Hepatocyte (in vitro differentiated cells): ENCODE measurements around the gene SIN3A. TPM values are rescaled to one million over a fixed set of nuclear protein-coding genes. Genes with fewer than 3 reads are reported as not detected.

ENCODE experiments used
- DNase-seq: peaks from one replicate; pipeline ENCODE4 v3.0.0-alpha.2; 2016; ENCODE audit warnings: low spot score
- H2AFZ ChIP-seq: fragments of 200-600 bp; sonication (generic); 2 replicates; pipeline ENCODE4 v1.6.0; 2016; ENCODE audit warnings: antibody characterized with exemption, mild to moderate bottlenecking
- H3K27ac ChIP-seq: fragments of 200-600 bp; sonication (generic); 2 replicates; pipeline ENCODE4 v1.5.1; 2016; ENCODE audit warnings: mild to moderate bottlenecking
- H3K27me3 ChIP-seq: fragments of 200-600 bp; sonication (generic); 2 replicates; pipeline ENCODE4 v1.6.1; 2016
- H3K36me3 ChIP-seq: fragments of 200-600 bp; sonication (generic); replicated peaks from 2 replicates; pipeline ENCODE4 v1.5.1; 2016; ENCODE audit warnings: low read depth; ENCODE audit not compliant: insufficient read depth
- H3K4me1 ChIP-seq: fragments of 200-600 bp; sonication (generic); 2 replicates; pipeline ENCODE4 v1.5.1; 2016; ENCODE audit warnings: mild to moderate bottlenecking, moderate library complexity; ENCODE audit not compliant: insufficient read depth
- H3K4me2 ChIP-seq: fragments of 200-600 bp; sonication (generic); 2 replicates; pipeline ENCODE4 v1.6.0; 2016
- H3K4me3 ChIP-seq: fragments of 200-600 bp; sonication (generic); 2 replicates; pipeline ENCODE4 v1.5.1; 2016; ENCODE audit warnings: mild to moderate bottlenecking
- H3K79me2 ChIP-seq: fragments of 200-600 bp; sonication (generic); 2 replicates; pipeline ENCODE4 v1.6.0; 2017; ENCODE audit warnings: mild to moderate bottlenecking
- H3K9me2 ChIP-seq: fragments of 200-600 bp; sonication (generic); replicated peaks from 2 replicates; pipeline ENCODE4 v1.6.0; 2017; ENCODE audit warnings: mild to moderate bottlenecking; ENCODE audit not compliant: insufficient read depth
- H3K9me3 ChIP-seq: fragments of 200-600 bp; sonication (generic); 2 replicates; pipeline ENCODE4 v1.5.1; 2016; ENCODE audit warnings: low read depth, mild to moderate bottlenecking
- H4K20me1 ChIP-seq: fragments of 200-600 bp; sonication (generic); 2 replicates; pipeline ENCODE4 v1.6.0; 2016; ENCODE audit warnings: mild to moderate bottlenecking; ENCODE audit not compliant: insufficient read depth, poor library complexity, severe bottlenecking
- CTCF ChIP-seq: fragments of 200-600 bp; sonication (generic); IDR thresholded peaks from 2 replicates; pipeline ENCODE4 v1.5.1; 2016; ENCODE audit warnings: antibody characterized with exemption, mild to moderate bottlenecking; ENCODE audit not compliant: poor library complexity
- EZH2 ChIP-seq: fragments of 200-600 bp; sonication (generic); IDR thresholded peaks from 2 replicates; pipeline ENCODE4 v1.6.1; 2016; ENCODE audit warnings: antibody characterized with exemption, mild to moderate bottlenecking, borderline replicate concordance
- EZH2phosphoT487 ChIP-seq: fragments of 200-600 bp; sonication (generic); IDR thresholded peaks from one replicate; pipeline ENCODE4 v1.6.1; 2018; ENCODE audit warnings: antibody characterized with exemption, mild to moderate bottlenecking, low read depth, moderate library complexity; ENCODE audit not compliant: unreplicated experiment, severe bottlenecking
- WGBS: methylation state at CpG from one replicate; pipeline ENCODE4 v1.1.6; 2016; ENCODE audit warnings: low lambda C conversion rate; ENCODE audit errors: missing lambda C conversion rate; 5-methylcytosine and 5-hydroxymethylcytosine counted together
- polyA plus RNA-seq: library from polyadenylated mRNA; unstranded; fragments of >200 nt; fragmentation: Nextera tagmentation; extraction: Ambion mirVana; gene quantifications from 2 replicates; pipeline ENCODE4 v1.2.1, GENCODE V29; 2016
- total RNA-seq: library from RNA; depleted of rRNA; stranded (reverse); fragments of >200 nt; gene quantifications from 2 replicates; pipeline ENCODE4 v1.2.3, GENCODE V29; 2014

Gene SIN3A
- total and polyA plus RNA-seq, 2 experiments from 2014 or later = 16.5 to 28.8 TPM

GRCh38 chr15:75353604-75354003 lies 97.9 kb downstream of the SIN3A start:
- Histone ChIP-seq H4K20me1 (no peaks in the 10 kb centered on the region), H3K4me2 (no peak overlapping the region), H2AFZ (no peak overlapping the region), H3K36me3 (no peaks in the 10 kb centered on the region), H3K27ac (no peak overlapping the region), H3K9me3 (no peaks in the 10 kb centered on the region), H3K9me2 (no peaks in the 10 kb centered on the region), H3K4me3 (no peak overlapping the region), H3K79me2 (no peaks in the 10 kb centered on the region), H3K27me3 (no peaks in the 10 kb centered on the region), H3K4me1 (peaks cover 6% of the 10 kb centered on the region)
- WGBS = 85% methylated on average over 7 of the region's 7 CpGs
- DNase-seq = peak; percentile 4
- no peak for TF ChIP-seq CTCF
- TF ChIP-seq EZH2 = no peak
- no peak for TF ChIP-seq EZH2phosphoT487

- no peaks in the 10 kb centered on the region for H3K79me2 ChIP-seq
- DNase-seq = no peak
- peaks cover 7% of the 10 kb centered on the region for H3K4me1 ChIP-seq
- H3K4me2 ChIP-seq = no peak overlapping the region
- 94% methylated on average over 16 of the region's 16 CpGs for WGBS
- no peaks in the 10 kb centered on the region for H3K27me3 ChIP-seq
- H3K9me2 ChIP-seq = no peaks in the 10 kb centered on the region
- no peaks in the 10 kb centered on the region for H4K20me1 ChIP-seq
- H3K9me3 ChIP-seq = no peaks in the 10 kb centered on the region
- H3K36me3 ChIP-seq = no peaks in the 10 kb centered on the region
- H3K4me3 ChIP-seq = no peak overlapping the region
- H2AFZ ChIP-seq = no peak overlapping the region
- TF ChIP-seq EZH2phosphoT487 (no peak), CTCF (no peak), EZH2 (no peak)
- H3K27ac ChIP-seq = no peak overlapping the region
These were observed 99.1 kb downstream of the SIN3A start for GRCh38 chr15:75352186-75353080.

GRCh38 chr15:75350601-75351361 lies 100.7 kb downstream of the SIN3A start:
- Histone ChIP-seq H3K4me1 (peaks cover 7% of the 10 kb centered on the region), H3K79me2 (no peaks in the 10 kb centered on the region), H3K27me3 (no peaks in the 10 kb centered on the region), H3K4me2 (no peak overlapping the region), H3K36me3 (no peaks in the 10 kb centered on the region), H3K9me2 (no peaks in the 10 kb centered on the region), H3K27ac (no peak overlapping the region), H3K4me3 (no peak overlapping the region), H4K20me1 (no peaks in the 10 kb centered on the region), H3K9me3 (no peaks in the 10 kb centered on the region), H2AFZ (no peak overlapping the region)
- no peak for TF ChIP-seq EZH2
- TF ChIP-seq EZH2phosphoT487 = no peak
- TF ChIP-seq CTCF = no peak
- no peak for DNase-seq
- WGBS = 95% methylated on average over 7 of the region's 7 CpGs
